Measurements from ENCODE around the gene NCS1. TPM values are rescaled to one million over a fixed set of nuclear protein-coding genes. Genes with fewer than 3 reads are reported as not detected.

NCS1 gene
- total RNA-seq, 2 donors from 2014 or later = 18.7 to 28.1 TPM

DNA sequence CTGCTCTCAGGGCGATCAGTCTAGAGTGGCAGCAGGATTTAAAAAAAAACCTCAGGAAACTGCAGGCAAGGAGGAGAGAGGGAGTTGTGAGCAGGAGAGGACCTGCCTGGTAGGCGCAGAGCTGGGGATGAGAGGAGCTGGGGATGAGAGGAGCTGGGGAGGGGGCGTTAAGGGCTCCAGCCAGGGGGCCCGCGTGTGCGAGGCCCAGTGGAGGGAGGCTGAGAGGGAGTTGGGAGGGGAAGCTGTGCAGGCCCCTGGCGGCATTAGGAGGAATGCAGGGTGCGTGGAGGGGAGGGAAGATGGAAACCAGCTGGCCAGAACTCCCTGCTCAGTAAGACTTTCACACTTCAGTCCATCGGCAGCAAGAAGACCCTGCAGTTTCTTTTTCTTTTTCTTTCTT, 48.1 kb downstream of the NCS1 start:
- Mint-ChIP-seq H3K27me3 (ENCODE audit: low read depth) (no peaks in the 10 kb centered on the region), H3K36me3 (ENCODE audit: insufficient read depth in 2 of 2) (peaks cover 0 to 2% of the 10 kb centered on the region in 2 donors), H3K27ac (no peak overlapping the region), H3K4me1 (ENCODE audit: low read depth) (no peaks in the 10 kb centered on the region), H3K9me3 (no peaks in the 10 kb centered on the region), H3K4me3 (no peak overlapping the region)
- no peak for ATAC-seq (replicated peaks in 1 of 2)
- DNase-seq = no peak

DNA sequence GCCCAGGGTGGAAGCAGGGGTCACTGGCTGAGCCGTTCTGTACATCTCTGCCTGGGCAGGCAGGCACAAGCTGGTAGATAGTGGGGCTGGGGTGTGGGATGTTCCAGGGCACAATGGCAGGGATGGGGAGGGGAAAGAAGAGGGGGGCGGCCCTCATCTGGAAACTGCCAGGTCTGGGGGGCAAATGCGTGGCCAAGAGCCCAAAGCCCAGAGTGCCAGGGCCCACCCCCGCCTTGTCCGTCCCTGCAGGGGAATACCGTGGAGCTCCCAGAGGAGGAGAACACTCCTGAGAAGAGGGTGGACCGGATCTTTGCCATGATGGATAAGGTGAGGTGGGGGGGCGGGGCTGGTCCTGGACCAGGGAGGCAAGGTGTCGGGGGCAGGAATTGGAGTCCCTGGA, 50.6 kb downstream of the NCS1 start:
- peaks cover 6% of the 10 kb centered on the region in 2 donors for H3K36me3 Mint-ChIP-seq (ENCODE audit: insufficient read depth in 2 of 2)
- H3K27me3 Mint-ChIP-seq (ENCODE audit: low read depth) = no peaks in the 10 kb centered on the region
- H3K27ac Mint-ChIP-seq = no peak overlapping the region
- no peak overlapping the region for H3K4me3 Mint-ChIP-seq
- no peak for ATAC-seq (replicated peaks in 1 of 2)
- no peak for DNase-seq
- H3K4me1 Mint-ChIP-seq (ENCODE audit: low read depth) = no peaks in the 10 kb centered on the region
- peaks cover 0 to 2% of the 10 kb centered on the region in 2 donors for H3K9me3 Mint-ChIP-seq

DNA sequence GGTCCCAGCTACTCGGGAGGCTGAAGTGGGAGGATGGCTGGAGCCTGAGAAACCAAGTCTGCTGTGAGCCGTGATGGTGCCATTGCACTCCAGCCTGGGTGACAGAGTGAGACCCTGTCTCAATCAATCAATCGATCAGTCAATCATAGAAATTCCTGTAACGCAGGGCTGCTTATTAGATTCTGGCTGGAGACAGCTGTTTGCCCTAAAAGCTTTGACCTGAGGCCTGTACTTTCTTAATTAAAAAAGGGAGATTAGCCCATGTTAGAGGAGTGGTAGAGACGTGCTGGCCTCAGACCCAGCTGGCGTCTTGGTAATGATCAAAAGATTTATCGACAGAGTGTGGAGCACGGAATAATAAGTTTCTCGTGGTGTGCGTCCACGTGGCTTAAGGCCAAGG, 52.9 kb downstream of the NCS1 start:
- no peak for DNase-seq
- H3K27me3 Mint-ChIP-seq (ENCODE audit: low read depth) = no peaks in the 10 kb centered on the region

DNA sequence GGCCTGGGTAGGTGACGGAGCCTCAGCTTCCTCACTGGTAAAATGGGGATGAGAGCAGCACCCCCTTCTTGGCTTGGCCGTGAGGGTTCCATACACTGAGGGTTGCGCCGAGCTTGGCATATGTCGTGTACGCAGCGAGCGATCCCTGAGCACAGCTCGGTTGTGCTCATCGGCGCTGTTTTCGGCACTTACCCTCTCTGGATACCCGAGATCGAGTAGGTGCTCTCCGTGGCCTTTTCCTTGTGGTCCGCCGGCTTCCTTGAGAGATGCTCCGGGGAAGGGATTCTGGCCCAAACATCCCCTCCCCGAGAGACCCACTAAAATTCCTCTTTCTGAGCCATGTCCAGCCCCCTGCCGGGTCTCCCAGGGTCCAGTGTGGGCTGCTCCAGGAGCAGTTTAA, 53.4 kb downstream of the NCS1 start:
- Mint-ChIP-seq H3K27ac (no peak overlapping the region), H3K9me3 (peaks cover 0 to 2% of the 10 kb centered on the region in 2 donors), H3K4me1 (ENCODE audit: low read depth) (no peaks in the 10 kb centered on the region), H3K4me3 (no peak overlapping the region), H3K27me3 (ENCODE audit: low read depth) (no peaks in the 10 kb centered on the region), H3K36me3 (ENCODE audit: insufficient read depth in 2 of 2) (peaks cover 4 to 11% of the 10 kb centered on the region in 2 donors)
- ATAC-seq (replicated peaks in 1 of 2) (no peak), DNase-seq (no peak)

More for the DNA sequence above, 52.9 kb downstream of the NCS1 start:
- Mint-ChIP-seq H3K4me3 (no peak overlapping the region), H3K4me1 (ENCODE audit: low read depth) (no peaks in the 10 kb centered on the region), H3K27ac (no peak overlapping the region), H3K9me3 (peaks cover 0 to 2% of the 10 kb centered on the region in 2 donors), H3K36me3 (ENCODE audit: insufficient read depth in 2 of 2) (peaks cover 4 to 11% of the 10 kb centered on the region in 2 donors)
- no peak for ATAC-seq (replicated peaks in 1 of 2)

DNA sequence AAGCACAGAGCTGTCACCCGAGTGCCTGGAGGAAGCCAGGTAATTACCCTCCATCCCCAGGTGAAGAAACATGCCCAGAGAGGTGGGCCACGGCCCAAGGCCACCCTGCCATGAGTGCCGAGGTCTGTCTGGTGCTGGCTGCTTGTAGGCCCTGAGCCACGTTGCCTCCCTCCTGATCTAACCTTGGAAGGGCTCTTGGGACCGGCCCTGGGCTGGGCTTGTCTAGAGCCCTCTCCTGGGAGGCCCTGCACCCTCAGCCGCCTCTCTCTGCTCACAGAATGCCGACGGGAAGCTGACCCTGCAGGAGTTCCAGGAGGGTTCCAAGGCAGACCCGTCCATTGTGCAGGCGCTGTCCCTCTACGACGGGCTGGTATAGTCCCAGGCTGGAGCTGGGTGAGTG, 53.9 kb downstream of the NCS1 start:
- peaks cover 0 to 2% of the 10 kb centered on the region in 2 donors for H3K9me3 Mint-ChIP-seq
- ATAC-seq (replicated peaks in 1 of 2) = no peak
- H3K36me3 Mint-ChIP-seq (ENCODE audit: insufficient read depth in 2 of 2) = peaks cover 4 to 11% of the 10 kb centered on the region in 2 donors
- H3K27me3 Mint-ChIP-seq (ENCODE audit: low read depth) = no peaks in the 10 kb centered on the region
- no peak overlapping the region for H3K4me3 Mint-ChIP-seq
- H3K4me1 Mint-ChIP-seq (ENCODE audit: low read depth) = no peaks in the 10 kb centered on the region
- no peak overlapping the region for H3K27ac Mint-ChIP-seq
- DNase-seq = no peak

DNA sequence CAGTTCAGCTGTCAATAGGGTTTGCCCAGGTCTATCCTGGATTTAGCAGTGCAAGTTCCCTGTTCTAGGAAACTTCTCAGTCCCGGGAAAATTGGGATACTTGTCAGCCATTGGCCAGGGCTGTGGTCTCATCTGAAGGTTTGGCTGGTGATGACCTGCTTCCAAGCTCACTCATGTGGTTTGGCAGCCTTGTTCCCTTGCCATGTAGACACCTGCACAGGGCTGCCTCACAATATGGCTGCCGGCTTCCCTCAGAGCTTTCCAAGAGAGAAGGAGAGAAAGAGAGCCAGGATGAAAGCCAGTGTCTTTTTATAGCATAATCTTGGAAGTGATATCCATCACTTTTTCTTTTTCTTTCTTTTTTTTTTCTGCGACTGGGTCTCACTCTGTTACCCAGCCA, 55.6 kb downstream of the NCS1 start:
- no peak overlapping the region for H3K4me3 Mint-ChIP-seq
- no peaks in the 10 kb centered on the region for H3K4me1 Mint-ChIP-seq (ENCODE audit: low read depth)
- no peaks in the 10 kb centered on the region for H3K27me3 Mint-ChIP-seq (ENCODE audit: low read depth)
- DNase-seq (no peak), ATAC-seq (replicated peaks in 1 of 2) (no peak)
- H3K27ac Mint-ChIP-seq = no peak overlapping the region
- H3K36me3 Mint-ChIP-seq (ENCODE audit: insufficient read depth in 2 of 2) = peaks cover 4 to 13% of the 10 kb centered on the region in 2 donors
- peaks cover 0 to 2% of the 10 kb centered on the region in 2 donors for H3K9me3 Mint-ChIP-seq

DNA sequence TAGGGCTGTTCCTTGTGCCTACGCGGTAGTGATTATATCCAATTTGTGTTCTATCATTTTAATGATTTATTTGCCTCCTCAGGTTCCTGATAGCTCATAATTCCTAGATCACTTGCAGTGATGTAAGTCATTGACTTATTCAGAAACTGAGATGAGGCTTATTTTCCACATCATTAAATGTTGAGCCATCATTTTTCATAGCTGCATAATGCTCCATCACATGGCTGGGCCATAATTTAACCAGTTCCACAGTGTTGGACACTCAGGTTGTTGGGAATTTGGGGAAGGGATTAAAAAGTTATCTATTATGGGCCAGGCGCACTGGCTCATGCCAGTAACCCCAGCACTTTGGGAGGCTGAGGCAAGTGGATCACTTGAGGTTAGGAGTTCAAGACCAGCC, 57.6 kb downstream of the NCS1 start:
- no peak overlapping the region for H3K4me3 Mint-ChIP-seq
- no peaks in the 10 kb centered on the region for H3K4me1 Mint-ChIP-seq (ENCODE audit: low read depth)
- DNase-seq (no peak), ATAC-seq (replicated peaks in 1 of 2) (no peak)
- no peak overlapping the region for H3K27ac Mint-ChIP-seq
- peaks cover 5 to 13% of the 10 kb centered on the region in 2 donors for H3K36me3 Mint-ChIP-seq (ENCODE audit: insufficient read depth in 2 of 2)
- no peaks in the 10 kb centered on the region for H3K27me3 Mint-ChIP-seq (ENCODE audit: low read depth)
- peaks cover 0 to 2% of the 10 kb centered on the region in 2 donors for H3K9me3 Mint-ChIP-seq

DNA sequence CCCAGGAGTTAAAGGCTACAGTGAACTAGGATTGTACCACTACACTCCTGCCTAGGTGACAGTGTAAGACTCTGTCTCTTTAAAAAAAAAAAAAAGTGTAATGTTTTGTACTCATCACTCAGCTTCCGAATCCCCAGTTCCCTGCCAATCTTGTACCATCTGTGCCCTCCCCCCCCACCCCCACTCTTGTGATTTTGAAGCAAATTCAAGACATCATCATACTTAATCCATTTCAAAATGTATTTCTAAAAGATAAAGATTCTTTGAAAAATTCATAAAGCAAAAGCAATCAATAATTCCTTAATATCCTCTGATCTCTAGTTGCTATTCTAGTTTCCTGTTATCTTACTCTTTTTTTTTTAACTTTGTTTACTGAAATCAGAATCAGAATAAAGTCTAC, 58.4 kb downstream of the NCS1 start:
- peaks cover under 1% of the 10 kb centered on the region for H3K4me1 Mint-ChIP-seq (ENCODE audit: low read depth)
- H3K27me3 Mint-ChIP-seq (ENCODE audit: low read depth) = no peaks in the 10 kb centered on the region
- DNase-seq = no peak
- peaks cover 5 to 13% of the 10 kb centered on the region in 2 donors for H3K36me3 Mint-ChIP-seq (ENCODE audit: insufficient read depth in 2 of 2)
- H3K9me3 Mint-ChIP-seq = peaks cover 0 to 2% of the 10 kb centered on the region in 2 donors
- H3K27ac Mint-ChIP-seq = no peak overlapping the region
- no peak overlapping the region for H3K4me3 Mint-ChIP-seq
- ATAC-seq (replicated peaks in 1 of 2) = no peak

DNA sequence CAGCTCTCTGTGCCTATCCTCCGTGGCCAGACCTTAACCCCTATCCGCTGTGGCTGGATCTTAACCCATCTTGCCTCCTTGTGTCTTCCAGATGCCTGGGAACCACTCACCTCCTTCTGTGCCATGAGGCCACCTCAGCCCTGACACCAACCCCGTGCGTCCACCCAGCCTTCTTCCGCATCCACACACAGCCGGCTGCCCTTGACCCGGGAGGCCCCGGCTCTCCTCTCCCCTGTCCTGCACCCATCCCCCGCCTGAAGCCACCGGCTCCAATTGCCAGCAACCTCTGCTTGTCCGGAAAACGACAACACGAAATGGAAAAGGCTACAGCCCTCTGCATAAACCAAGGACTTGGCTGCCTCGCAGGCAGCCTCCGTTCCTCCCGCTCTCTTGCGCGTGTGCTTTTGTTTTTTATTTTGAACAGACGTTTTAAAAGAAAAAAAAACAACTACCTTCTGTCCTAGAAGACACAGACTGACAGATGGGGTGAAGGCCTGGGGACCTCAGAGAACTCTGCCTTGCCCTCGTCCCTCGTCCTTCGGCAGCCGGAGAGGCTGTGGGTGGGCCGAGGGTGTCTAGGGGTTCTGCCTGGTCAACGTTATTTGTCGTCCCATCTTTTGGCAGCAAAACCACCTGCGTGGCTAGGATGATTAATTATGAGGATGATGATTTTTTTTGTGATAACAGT, 60.8 kb downstream of the NCS1 start:
- H3K4me3 Mint-ChIP-seq = no peak overlapping the region
- H3K4me1 Mint-ChIP-seq (ENCODE audit: low read depth) = peaks cover 15% of the 10 kb centered on the region
- H3K27ac Mint-ChIP-seq = no peak overlapping the region
- ATAC-seq (replicated peaks in 1 of 2) (no peak), DNase-seq (no peak)
- peaks cover 1 to 7% of the 10 kb centered on the region in 2 donors for H3K36me3 Mint-ChIP-seq (ENCODE audit: insufficient read depth in 2 of 2)
- H3K27me3 Mint-ChIP-seq (ENCODE audit: low read depth) = no peaks in the 10 kb centered on the region
- H3K9me3 Mint-ChIP-seq = no peaks in the 10 kb centered on the region

DNA sequence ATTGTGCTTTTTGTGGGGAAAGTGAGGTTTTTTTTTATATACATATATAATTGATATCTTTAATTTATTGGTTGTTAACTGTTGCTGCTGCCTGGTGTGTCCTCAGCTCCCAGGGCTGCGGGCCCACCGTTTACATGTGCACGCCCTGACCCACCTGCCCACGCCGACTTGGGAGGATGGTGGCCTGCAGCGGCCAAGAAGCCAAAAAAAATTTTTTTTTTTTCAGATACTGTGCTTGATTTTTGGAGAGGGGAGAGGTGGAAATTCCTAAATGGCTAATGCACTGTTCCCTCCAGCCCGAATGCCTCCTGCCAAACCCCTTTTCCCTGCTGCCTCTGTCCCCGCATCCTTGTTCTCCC, 61.4 kb downstream of the NCS1 start:
- Mint-ChIP-seq H3K27me3 (ENCODE audit: low read depth) (no peaks in the 10 kb centered on the region), H3K36me3 (ENCODE audit: insufficient read depth in 2 of 2) (peaks cover 1 to 7% of the 10 kb centered on the region in 2 donors), H3K9me3 (no peaks in the 10 kb centered on the region), H3K4me1 (ENCODE audit: low read depth) (peaks cover 18% of the 10 kb centered on the region), H3K4me3 (no peak overlapping the region), H3K27ac (no peak overlapping the region)
- DNase-seq = no peak
- ATAC-seq (replicated peaks in 1 of 2) = no peak

DNA sequence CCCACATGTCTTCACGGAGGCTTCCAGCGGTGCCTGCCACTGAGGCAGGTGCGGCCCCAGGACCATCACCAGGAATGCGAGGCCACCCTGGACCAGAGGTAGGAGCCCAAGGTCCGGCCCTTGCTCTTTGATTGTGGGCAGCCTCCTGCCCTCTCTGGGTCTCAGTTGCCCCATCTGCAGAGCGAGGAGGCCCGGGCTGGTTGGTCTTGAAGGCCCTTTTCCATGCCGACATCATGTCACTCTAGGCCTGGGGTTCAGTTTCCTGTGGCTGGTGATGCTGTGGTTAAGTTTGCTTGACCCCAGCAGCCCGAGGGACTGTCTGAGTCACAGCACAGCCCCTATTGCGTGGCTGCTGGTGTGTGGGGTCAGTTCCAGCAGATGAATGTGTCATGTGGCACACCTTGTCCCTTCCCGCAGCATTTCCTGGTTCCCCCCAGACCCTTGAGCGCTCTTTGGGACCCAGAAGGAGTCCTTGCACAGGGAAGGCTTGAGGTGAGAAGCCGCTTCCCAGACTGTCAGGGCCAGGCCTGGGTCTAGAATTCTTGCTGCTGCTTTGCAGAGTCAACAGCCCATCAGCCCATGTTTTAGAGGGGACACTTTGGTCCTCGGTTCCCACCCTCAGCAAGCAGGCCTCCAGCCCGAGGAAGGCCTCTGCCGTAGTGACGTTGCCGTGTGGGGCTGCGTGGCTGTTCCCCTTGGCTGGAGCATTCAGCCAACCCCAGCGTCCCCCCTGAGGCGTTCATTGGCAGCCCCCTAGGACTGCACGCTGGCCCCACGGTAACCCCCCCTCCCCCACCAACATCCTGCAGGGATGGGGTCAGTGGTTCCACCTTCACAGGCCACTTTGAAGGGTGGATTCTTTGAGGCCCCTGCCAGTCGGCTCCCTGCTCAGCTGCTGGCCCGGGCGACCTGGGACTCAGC, 62.4 kb downstream of the NCS1 start:
- no peaks in the 10 kb centered on the region for H3K27me3 Mint-ChIP-seq (ENCODE audit: low read depth)
- H3K27ac Mint-ChIP-seq = no peak overlapping the region
- peaks cover 1 to 4% of the 10 kb centered on the region in 2 donors for H3K36me3 Mint-ChIP-seq (ENCODE audit: insufficient read depth in 2 of 2)
- H3K4me1 Mint-ChIP-seq (ENCODE audit: low read depth) = peaks cover 29% of the 10 kb centered on the region
- H3K4me3 Mint-ChIP-seq = no peak overlapping the region
- DNase-seq = no peak
- H3K9me3 Mint-ChIP-seq = no peaks in the 10 kb centered on the region
- ATAC-seq (replicated peaks in 1 of 2) = no peak

DNA sequence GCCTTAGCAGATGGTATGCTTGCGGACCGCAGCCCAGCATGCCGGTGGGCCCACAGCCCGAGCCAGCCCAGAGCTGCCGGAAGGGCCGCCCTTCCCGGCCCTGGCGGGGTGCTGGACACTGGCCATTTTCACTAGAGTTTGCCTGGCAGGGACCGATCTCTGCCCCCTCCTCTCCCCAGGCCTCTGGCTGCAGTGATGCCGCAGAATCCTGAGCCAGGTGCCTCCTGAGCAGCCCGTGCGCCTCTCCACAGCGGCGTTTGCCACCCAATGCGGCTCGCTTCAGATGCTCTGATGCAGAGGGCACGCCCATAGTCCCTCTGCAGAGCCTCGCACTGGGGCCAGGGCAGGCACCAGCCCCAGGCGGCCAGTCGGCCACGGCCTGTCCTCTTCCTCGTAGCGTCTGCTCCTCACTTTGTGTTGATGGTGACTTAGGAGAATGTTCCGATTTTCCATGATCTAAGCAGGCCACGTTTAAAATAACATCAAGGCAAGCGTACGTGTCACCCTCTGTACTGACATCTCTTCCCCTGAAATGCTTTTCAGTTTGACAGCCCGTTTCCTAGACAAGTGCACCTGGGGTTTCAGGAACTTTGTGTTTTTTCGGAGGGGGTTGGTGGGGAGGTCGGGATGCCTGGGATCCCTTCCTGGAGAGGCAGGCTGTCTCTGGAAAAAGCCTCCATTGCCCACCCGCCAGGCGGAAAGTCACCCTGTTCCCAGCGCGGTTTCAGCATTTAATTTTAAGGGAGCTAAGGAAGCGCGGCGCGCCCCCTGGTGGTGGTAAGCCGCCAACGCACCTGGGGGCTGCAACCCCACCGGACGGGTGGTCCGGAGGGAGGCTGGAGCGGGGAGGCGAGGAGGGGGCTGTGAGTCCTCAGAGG, 63.6 kb downstream of the NCS1 start:
- H3K36me3 Mint-ChIP-seq (ENCODE audit: insufficient read depth in 2 of 2) = peaks cover 1 to 2% of the 10 kb centered on the region in 2 donors
- DNase-seq (peak; percentile 65 to 82), ATAC-seq (replicated peaks in 1 of 2) (no peak)
- H3K9me3 Mint-ChIP-seq = no peaks in the 10 kb centered on the region
- no peak overlapping the region for H3K27ac Mint-ChIP-seq
- no peaks in the 10 kb centered on the region for H3K27me3 Mint-ChIP-seq (ENCODE audit: low read depth)
- H3K4me3 Mint-ChIP-seq = peak overlapping the region; percentile 29 to 63
- H3K4me1 Mint-ChIP-seq (ENCODE audit: low read depth) = peaks cover 41% of the 10 kb centered on the region
